DOHH2 (cell line): ENCODE results near the gene USF2.

Experiments
- CTCF ChIP-seq: fragments of 200-600 bp; sonication (generic); IDR thresholded peaks from one replicate; pipeline ENCODE4 v1.5.1; 2014; ENCODE audit warnings: antibody characterized with exemption, mild to moderate bottlenecking, low read depth, low read length; ENCODE audit not compliant: poor library complexity, severe bottlenecking
- EZH2phosphoT487 ChIP-seq: fragments of 200-600 bp; sonication (generic); IDR thresholded peaks from 2 replicates; pipeline ENCODE4 v1.6.1; 2017; ENCODE audit warnings: borderline replicate concordance, mild to moderate bottlenecking, antibody characterized with exemption, low read length, moderate library complexity, mixed read lengths

- TF ChIP-seq CTCF, result no peak
- TF ChIP-seq EZH2phosphoT487, result no peak
Measured at GRCh38 chr19:35287713-35288112, 19.0 kb downstream of the USF2 start.
